ENCODE results near the gene PPP1R8.

GRCh38 chr1:27807385-27807784 lies 23.2 kb upstream of the PPP1R8 start:
- TF ChIP-seq POLR2A (IDR thresholded peaks at IDR 0.05; ENCODE audit: low read depth, low read length) (no peak), POLR2AphosphoS5 (IDR thresholded peaks at IDR 0.05; ENCODE audit: low read depth, low read length) (no peak)

Data from GM12892 (cell line).